Measurements from ENCODE around the gene DAZL. TPM values are rescaled to one million over a fixed set of nuclear protein-coding genes. Genes with fewer than 3 reads are reported as not detected.

DAZL gene
- total RNA-seq, 1 experiment from 2014 or later = not detected

DNA sequence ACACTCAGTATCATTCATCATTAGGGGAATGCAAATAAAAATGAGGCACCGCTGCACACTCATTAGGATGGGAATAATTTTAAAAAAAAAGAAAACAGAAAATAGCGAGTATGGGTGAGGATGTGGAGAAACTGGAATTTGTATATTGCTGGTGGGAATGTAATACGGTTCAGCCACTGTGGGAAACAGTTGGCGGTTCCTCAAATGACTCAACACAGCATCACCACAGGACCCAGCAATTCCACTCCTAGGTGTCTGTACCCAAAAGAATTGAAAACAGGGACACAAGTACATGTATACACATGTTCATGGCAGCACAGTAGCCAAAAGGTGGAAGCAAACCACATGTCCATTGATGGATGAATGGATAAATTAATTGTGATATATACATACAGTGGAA lies 56.5 kb downstream of the DAZL start:
- Histone ChIP-seq H2AFZ (no peak overlapping the region), H3F3A (ENCODE audit: insufficient read depth, low read depth) (no peaks in the 10 kb centered on the region), H3K4me3 (no peak overlapping the region), H3K27me3 (ENCODE audit: insufficient read depth, low read depth) (peaks cover 7% of the 10 kb centered on the region; the same call in 1 of the 2 replicates), H3K9me2 (ENCODE audit: insufficient read depth) (no peaks in the 10 kb centered on the region), H3K79me2 (ENCODE audit: low read depth) (no peaks in the 10 kb centered on the region), H4K20me1 (ENCODE audit: insufficient read depth) (no peaks in the 10 kb centered on the region), H3K36me3 (ENCODE audit: low read depth) (no peaks in the 10 kb centered on the region), H3K27ac (no peak overlapping the region), H3K4me1 (replicated peaks; ENCODE audit: insufficient read depth) (no peaks in the 10 kb centered on the region), H3K4me2 (no peak overlapping the region), H3K9me3 (ENCODE audit: insufficient read depth, low read depth) (no peaks in the 10 kb centered on the region)
- TF ChIP-seq EZH2 (IDR thresholded peaks at IDR 0.05; ENCODE audit: low read depth) = no peak
- TF ChIP-seq, protein P1, sequence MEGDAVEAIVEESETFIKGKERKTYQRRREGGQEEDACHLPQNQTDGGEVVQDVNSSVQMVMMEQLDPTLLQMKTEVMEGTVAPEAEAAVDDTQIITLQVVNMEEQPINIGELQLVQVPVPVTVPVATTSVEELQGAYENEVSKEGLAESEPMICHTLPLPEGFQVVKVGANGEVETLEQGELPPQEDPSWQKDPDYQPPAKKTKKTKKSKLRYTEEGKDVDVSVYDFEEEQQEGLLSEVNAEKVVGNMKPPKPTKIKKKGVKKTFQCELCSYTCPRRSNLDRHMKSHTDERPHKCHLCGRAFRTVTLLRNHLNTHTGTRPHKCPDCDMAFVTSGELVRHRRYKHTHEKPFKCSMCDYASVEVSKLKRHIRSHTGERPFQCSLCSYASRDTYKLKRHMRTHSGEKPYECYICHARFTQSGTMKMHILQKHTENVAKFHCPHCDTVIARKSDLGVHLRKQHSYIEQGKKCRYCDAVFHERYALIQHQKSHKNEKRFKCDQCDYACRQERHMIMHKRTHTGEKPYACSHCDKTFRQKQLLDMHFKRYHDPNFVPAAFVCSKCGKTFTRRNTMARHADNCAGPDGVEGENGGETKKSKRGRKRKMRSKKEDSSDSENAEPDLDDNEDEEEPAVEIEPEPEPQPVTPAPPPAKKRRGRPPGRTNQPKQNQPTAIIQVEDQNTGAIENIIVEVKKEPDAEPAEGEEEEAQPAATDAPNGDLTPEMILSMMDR (conservative IDR thresholded peaks at IDR 0.05) = no peak
- POLR2A ChIA-PET (ENCODE audit: unreplicated experiment) = no interaction called here
- intact Hi-C loops (cut with micrococcal nuclease; ENCODE audit: unreplicated experiment) = loop anchor here (10.0 kb wide), 1 partner anchor 1344 kb away; the partner anchor contains the start of gene CAPN7
- CTCF ChIA-PET = no interaction called here
- no peak for DNase-seq
- BruUV-seq (replicated peaks) = no TSS peak

DNA sequence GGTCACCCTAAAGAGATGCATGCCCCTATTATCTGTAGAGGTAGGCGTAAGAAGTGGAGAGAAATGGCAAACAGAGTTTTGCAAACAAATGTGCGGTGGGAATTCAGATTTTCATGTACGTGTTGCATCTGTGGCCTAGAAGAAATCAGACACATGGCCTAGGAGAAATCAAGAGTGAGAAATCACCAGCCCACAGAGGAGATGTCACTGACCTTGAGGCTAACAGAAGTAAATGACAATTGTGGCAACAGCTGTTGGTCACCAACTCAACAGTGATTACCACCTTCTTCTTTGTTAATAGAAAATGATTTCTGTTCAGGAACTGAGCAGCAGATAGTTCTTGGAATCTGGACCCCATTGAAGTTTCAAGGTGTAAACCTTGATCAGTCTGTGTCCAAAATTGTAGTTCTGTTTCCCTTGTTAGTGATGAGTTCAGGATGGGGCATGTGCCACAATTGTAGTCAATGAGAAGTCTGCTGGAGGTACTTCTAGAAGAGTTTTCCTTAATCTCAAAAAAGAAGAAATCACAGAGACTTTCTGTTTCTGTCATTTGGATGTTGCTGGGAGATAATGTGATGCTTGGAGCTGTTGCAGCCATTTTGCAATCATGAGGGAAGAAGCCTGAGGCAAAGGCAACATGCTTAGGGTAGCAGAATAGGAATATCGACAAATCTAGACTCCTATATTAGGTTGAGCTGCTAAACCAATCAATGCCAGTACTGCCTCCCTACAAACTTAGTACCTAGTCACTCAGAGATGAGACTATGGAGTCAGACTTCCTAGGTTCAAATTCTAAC lies 57.5 kb downstream of the DAZL start:
- no peaks in the 10 kb centered on the region for H3K4me1 ChIP-seq (replicated peaks; ENCODE audit: insufficient read depth)
- no peak overlapping the region for H3K27ac ChIP-seq
- H4K20me1 ChIP-seq (ENCODE audit: insufficient read depth) = no peaks in the 10 kb centered on the region
- no TSS peak for BruUV-seq (replicated peaks)
- ChIA-PET CTCF (no interaction called here), POLR2A (ENCODE audit: unreplicated experiment) (no interaction called here)
- intact Hi-C loops (cut with micrococcal nuclease; ENCODE audit: unreplicated experiment) = loop anchor here (10.0 kb wide), 1 partner anchor 1343 kb away; the partner anchor contains the start of gene CAPN7
- H3F3A ChIP-seq (ENCODE audit: insufficient read depth, low read depth) = no peaks in the 10 kb centered on the region
- no peak overlapping the region for H2AFZ ChIP-seq
- H3K4me3 ChIP-seq = no peak overlapping the region
- H3K36me3 ChIP-seq (ENCODE audit: low read depth) = no peaks in the 10 kb centered on the region
- no peak overlapping the region for H3K4me2 ChIP-seq
- H3K9me2 ChIP-seq (ENCODE audit: insufficient read depth) = no peaks in the 10 kb centered on the region
- H3K27me3 ChIP-seq (ENCODE audit: insufficient read depth, low read depth) = peaks cover 14% of the 10 kb centered on the region
- no peak for TF ChIP-seq EZH2 (IDR thresholded peaks at IDR 0.05; ENCODE audit: low read depth)
- TF ChIP-seq, protein P1 (conservative IDR thresholded peaks at IDR 0.05) = no peak
- no peak for DNase-seq
- no peaks in the 10 kb centered on the region for H3K79me2 ChIP-seq (ENCODE audit: low read depth)
- H3K9me3 ChIP-seq (ENCODE audit: insufficient read depth, low read depth) = no peaks in the 10 kb centered on the region

DNA sequence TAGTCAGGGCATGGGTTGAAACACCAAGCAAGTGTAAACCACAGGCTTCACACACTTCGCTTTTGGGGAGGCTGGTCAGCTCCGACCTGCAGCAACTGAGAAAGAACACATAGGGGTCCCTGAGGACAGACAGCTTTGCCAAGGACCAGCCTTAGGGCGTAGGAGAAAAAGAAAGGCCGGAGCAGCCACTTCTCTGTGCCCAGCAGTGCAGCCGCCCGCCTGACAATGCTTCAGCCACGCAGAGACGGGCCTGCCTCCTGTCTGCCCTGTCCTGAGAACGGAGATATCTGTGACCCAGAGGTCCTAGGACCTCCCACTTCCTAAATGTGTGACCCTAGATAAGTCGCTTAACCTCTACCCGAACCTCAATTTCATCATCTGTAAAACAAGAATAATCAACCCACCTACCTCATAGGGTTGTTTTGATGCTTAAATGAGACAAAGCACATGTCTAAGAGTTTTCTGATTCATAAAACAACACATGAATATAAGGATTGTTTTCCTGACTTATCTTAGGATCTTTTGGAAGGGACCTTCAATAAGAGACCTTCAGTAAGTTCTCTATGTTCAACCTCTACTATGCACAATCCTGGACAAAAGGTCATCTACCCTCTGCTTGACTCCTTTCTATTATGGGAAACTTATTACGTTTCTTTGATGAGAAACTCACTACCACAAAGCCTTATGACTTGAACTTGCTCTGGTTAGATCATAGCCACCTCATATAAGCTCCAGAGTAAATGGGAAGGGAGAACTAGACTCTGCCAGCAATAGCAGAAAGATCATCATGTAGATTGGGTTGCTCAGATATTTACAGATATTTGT lies 58.8 kb downstream of the DAZL start:
- TF ChIP-seq, protein P1 (conservative IDR thresholded peaks at IDR 0.05) = no peak
- no peak for TF ChIP-seq EZH2 (IDR thresholded peaks at IDR 0.05; ENCODE audit: low read depth)
- Histone ChIP-seq H3K79me2 (ENCODE audit: low read depth) (no peaks in the 10 kb centered on the region), H3K9me2 (ENCODE audit: insufficient read depth) (no peaks in the 10 kb centered on the region), H3K27ac (no peak overlapping the region), H2AFZ (no peak overlapping the region), H3K9me3 (ENCODE audit: insufficient read depth, low read depth) (no peaks in the 10 kb centered on the region), H3F3A (ENCODE audit: insufficient read depth, low read depth) (no peaks in the 10 kb centered on the region), H3K4me2 (no peak overlapping the region), H3K4me1 (replicated peaks; ENCODE audit: insufficient read depth) (no peaks in the 10 kb centered on the region), H3K27me3 (ENCODE audit: insufficient read depth, low read depth) (peaks cover 26% of the 10 kb centered on the region), H3K4me3 (no peak overlapping the region), H3K36me3 (ENCODE audit: low read depth) (no peaks in the 10 kb centered on the region), H4K20me1 (ENCODE audit: insufficient read depth) (no peaks in the 10 kb centered on the region)
- no peak for DNase-seq
- intact Hi-C loops (cut with micrococcal nuclease; ENCODE audit: unreplicated experiment) = loop anchor here (10.0 kb wide), 1 partner anchor 1342 kb away; the partner anchor contains the start of gene CAPN7
- BruUV-seq (replicated peaks) = no TSS peak
- ChIA-PET CTCF (no interaction called here), POLR2A (ENCODE audit: unreplicated experiment) (no interaction called here)

Measured in PC-9 (cell line).